AG09309 (cell line): ENCODE measurements around the gene PRR23E.

Experiments used
- DNase-seq: peaks from one replicate; pipeline ENCODE4 v3.0.0-alpha.2; 2010; ENCODE audit warnings: low read depth
- H3K4me3 ChIP-seq: 2 replicates; pipeline ENCODE4 v1.5.1; 2011; ENCODE audit warnings: mild to moderate bottlenecking, low read depth, low read length, moderate library complexity; ENCODE audit not compliant: control insufficient read depth
- TF ChIP-seq, protein P1 (sequence below): IDR thresholded peaks from 2 replicates; pipeline ENCODE4 v1.5.1; 2011; ENCODE audit warnings: mild to moderate bottlenecking, low read depth, low read length, inconsistent platforms; ENCODE audit not compliant: insufficient read depth, control insufficient read depth; ENCODE audit errors: missing control alignments

Gene PRR23E

DNA sequence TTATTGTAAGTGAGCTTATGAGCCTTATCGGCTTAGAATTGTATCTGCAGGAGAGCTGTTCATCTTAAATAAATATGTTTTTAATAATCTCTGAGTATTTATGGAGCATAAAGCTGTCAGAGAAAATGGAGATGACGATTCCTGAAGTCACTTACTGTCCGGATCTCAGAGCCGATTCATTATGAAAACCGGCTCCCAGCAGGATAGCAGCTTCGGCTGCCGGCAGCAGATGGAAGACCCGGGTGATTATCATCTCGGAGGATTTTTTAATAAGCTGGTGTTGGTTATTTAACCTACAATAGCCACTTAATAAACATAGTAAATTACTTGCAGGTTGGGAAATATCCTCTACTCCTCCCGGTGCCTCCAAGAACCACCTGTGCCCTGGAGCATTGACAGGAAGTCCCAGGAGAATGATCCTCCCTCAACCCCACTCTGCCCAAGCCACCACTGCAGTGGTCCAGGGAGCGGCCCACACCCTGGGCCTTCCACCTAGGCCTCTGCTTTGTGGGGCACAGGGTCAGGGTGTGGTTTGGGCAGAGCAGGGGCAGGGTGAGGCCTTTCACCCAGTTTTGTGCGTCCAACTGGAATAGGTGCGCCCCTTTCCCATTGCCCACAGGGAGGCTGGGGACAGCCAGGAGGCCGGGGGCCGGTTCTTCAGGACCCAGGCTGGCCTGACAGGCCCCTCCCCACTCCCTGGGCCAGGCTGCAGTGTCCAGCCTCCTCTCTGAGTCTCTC lies 42.2 kb upstream of the PRR23E start:
- H3K4me3 ChIP-seq = no peak overlapping the region
- TF ChIP-seq, protein P1, sequence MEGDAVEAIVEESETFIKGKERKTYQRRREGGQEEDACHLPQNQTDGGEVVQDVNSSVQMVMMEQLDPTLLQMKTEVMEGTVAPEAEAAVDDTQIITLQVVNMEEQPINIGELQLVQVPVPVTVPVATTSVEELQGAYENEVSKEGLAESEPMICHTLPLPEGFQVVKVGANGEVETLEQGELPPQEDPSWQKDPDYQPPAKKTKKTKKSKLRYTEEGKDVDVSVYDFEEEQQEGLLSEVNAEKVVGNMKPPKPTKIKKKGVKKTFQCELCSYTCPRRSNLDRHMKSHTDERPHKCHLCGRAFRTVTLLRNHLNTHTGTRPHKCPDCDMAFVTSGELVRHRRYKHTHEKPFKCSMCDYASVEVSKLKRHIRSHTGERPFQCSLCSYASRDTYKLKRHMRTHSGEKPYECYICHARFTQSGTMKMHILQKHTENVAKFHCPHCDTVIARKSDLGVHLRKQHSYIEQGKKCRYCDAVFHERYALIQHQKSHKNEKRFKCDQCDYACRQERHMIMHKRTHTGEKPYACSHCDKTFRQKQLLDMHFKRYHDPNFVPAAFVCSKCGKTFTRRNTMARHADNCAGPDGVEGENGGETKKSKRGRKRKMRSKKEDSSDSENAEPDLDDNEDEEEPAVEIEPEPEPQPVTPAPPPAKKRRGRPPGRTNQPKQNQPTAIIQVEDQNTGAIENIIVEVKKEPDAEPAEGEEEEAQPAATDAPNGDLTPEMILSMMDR = no peak
- no peak for DNase-seq

DNA sequence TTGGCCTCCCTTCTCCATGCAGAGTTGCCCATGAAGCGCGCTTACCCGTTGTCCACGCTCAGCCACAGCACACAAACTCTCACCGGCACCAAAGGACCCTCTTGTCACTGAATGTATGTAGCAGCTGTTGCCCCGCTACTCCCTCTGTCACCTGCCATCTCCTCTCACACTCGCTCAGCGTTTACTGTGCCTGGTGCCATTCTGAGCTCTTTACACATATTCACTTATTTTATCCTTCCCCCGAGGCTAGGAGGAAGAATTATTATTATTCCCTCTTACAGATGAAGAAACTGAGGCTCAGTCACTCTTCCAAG lies 41.7 kb upstream of the PRR23E start:
- TF ChIP-seq, protein P1 = no peak
- no peak overlapping the region for H3K4me3 ChIP-seq
- DNase-seq = no peak

DNA sequence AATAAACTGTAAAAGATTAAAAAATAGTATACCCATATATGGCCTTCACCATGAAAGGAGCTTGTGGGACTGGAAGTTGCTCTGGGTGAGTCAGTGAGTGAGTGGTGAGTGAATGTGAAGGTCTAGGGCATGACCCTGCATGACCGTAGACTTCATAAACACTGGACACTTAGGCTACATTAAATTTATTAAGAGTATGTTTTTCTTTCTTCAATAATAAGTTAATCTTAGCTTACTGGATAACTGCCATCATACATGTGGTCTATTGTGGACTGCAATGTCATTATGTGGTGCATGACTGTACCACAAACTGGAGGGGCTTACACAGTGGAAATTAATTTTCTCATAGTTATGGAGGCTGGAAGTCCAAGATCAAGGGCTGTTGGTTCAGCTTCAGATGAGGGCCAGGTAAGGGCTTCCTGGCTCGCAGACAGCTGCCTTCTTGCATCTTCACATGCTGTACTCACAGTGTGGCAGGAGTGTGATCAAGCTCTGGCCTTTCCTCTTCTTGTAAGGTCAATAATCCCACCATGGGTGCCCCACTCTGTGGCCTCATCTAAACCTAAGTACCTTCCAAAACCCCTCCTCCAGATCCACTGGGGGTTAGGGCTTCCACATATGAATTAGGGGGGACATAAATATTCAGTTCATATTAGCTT lies 40.8 kb upstream of the PRR23E start:
- H3K4me3 ChIP-seq = no peak overlapping the region
- TF ChIP-seq, protein P1 = no peak
- no peak for DNase-seq

DNA sequence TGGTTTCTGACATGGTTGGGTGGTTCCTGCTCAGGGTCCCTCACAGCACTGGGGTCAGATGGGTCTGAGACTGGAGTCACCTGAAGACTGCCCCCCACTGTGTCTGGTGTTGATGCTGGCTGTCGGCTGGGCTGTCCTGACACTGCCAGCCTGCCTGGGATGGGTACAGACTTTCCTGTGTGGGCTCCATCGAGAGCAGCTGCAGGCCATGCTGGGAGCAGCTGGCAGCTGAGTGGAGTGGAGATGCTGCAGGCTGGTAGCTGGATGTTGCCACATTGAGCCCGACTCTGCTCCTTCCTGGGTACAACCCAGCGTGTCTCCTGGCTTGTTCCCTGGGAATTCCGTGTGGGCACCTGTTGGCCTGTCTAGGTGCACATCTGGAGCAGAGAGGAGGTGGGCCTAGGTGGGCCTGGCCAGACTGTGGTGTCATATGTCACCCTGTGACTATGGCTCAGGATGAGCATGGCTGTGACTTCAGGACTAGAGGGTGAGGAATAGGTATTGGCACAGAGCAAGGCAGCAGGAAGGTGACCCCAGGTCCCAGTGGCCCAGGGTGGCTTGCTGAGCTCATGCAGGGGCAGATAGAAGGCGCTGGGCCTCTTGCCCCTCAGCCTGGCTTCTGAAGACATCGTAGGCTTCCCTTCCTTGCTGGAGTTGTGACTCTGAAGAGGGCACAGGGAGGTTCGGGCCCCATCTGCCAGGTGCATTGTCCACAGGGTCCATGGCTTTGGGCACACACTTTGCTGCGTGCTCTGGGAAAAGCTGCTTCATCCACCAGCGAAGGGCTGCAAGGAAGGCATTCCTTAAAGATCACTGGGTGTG lies 40.0 kb upstream of the PRR23E start:
- no peak for DNase-seq
- H3K4me3 ChIP-seq = no peak overlapping the region
- TF ChIP-seq, protein P1 = no peak

DNA sequence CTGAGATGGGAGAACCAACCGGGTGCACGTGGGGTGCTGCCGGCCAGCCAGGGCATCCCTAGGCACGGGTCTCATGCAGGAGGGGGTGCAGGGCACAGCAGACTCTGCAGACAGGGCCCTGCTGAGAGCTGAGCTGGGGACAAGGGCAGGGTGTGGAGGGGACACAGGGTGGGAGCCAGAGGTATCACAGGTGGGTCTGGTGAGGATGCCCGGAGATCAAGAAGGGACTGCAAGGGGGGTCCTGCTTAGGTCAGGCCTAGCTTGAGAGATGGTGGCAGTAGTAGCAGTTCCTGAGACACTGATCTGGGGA lies 39.5 kb upstream of the PRR23E start:
- no peak overlapping the region for H3K4me3 ChIP-seq
- TF ChIP-seq, protein P1 = no peak
- no peak for DNase-seq

DNA sequence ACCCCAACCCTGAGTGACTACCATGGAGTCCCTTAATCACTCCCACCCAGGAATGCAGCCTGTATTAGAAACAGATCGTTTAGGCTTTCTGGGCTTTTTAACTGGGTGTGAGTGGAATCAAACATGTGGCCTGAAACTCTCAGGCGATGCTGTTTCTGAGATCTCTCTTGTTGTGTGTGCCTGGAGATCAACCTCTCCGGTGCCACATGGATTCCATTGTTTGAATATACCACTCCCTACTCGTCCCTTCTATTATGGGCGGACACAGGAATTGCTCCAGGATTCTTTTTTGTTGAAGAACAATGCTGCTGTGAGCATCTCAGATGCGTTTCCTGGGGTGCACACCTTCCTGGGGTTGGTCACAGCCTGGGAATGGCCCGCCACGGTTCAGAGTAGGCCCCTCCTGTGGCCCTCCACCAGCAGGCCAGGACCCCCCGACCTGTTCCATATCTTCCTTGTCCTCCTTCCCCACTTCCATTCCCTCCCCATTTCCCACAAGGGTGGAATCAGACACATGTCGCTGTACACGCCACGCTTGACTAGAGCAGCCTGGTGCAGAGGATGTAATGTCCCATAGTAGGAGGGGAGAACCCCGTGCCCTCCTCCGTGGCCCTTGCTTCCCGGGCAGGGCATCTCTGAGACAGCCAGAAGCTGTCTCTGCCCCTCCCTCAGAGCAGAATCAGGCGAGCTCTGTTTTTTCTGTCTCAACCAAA lies 36.4 kb upstream of the PRR23E start:
- TF ChIP-seq, protein P1 = no peak
- H3K4me3 ChIP-seq = no peak overlapping the region
- DNase-seq = no peak
